Stimulated activated CD4-positive, alpha-beta T cell treated with anti-CD3 and anti-CD28 coated beads, Interleukin-12 subunit alpha, Interleukin-12 subunit beta, amount 100 ng/mL, for 48 hours (primary cell): ENCODE data around the gene IFITM1.
"Not testable (repeated sequence)": the region's sequence is repeated elsewhere in the genome, so short reads cannot be mapped to it uniquely, and the experiment has no call there.

Experiments used
- DNase-seq, 3 donors: peaks; one replicate each; pipeline ENCODE4 v3.0.0-alpha.2; 2020; ENCODE audit warnings: low read depth in 2 of 3, low spot score in 1 of 3

IFITM1 gene

GRCh38 chr11:362642-363442 lies 49.0 kb downstream of the IFITM1 start:
- no peak for DNase-seq

- DNase-seq: not testable (repeated sequence)
Observed at GRCh38 chr11:363443-363805, 49.6 kb downstream of the IFITM1 start.

- DNase-seq: peak; percentile 32 to 38 (median 35)
Observed at GRCh38 chr11:363948-364761, 50.3 kb downstream of the IFITM1 start.
